ENCODE measurements around the gene CALML6. TPM values are rescaled to one million over a fixed set of nuclear protein-coding genes. Genes with fewer than 3 reads are reported as not detected.
"Not testable (repeated sequence)": the region's sequence is repeated elsewhere in the genome, so short reads cannot be mapped to it uniquely, and the experiment has no call there.

The CALML6 gene
- polyA plus RNA-seq, 4 donors = 0.22 to 1.1 (median 0.56) TPM

- no peak for DNase-seq (ENCODE audit: low read depth in 4 of 4, low spot score in 3 of 4)
Measured at GRCh38 chr1:1922956-1923833, 8.1 kb downstream of the CALML6 start.

GRCh38 chr1:1924386-1924785 is 9.3 kb downstream of the CALML6 start:
- DNase-seq (ENCODE audit: low read depth in 4 of 4, low spot score in 3 of 4) = no peak

DNA sequence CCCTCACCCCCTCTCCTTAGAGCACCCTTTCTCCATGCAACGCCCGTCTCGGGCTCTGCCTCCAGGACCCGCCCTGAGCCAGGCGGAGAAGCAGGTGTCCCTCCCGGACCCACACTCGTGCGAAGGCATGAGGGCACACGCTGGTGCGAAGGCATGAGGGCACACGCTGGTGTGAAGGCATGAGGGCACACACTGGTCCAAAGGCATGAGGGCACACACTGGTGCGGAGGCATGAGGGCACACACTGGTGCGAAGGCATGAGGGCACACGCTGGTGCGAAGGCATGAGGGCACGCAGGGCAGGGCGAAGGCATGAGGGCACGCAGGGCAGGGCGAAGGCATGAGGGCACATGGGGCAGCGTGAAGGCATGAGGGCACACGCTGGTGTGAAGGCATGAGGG is 9.8 kb downstream of the CALML6 start:
- DNase-seq (ENCODE audit: low read depth in 4 of 4, low spot score in 3 of 4) = no peak

- DNase-seq (ENCODE audit: low read depth in 4 of 4, low spot score in 3 of 4) = no peak
Measured at GRCh38 chr1:1925437-1926345, 10.6 kb downstream of the CALML6 start.

DNA sequence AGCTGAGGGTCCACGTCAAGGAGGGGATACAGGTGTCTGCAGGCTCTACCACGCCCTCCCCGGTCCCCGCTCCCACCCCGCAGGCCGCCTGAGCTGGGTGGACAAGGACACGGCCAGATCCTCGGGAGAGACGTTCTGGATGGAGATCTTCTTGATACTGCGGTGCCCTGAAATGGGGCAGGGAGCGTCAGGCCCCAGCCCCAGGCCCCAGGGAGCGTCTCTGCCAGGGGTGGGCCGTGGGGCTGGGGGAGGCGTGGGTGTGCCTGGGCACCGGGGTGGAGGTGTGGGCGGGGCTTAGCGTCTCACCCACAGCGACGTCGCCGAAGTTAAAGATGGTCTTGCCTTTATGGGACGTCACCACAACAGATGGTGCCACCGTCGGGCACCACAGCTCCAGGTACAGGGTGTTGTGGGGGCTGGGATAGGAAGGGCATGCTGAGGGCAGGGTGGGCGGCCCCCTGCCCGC is 11.3 kb downstream of the CALML6 start:
- DNase-seq (ENCODE audit: low read depth in 4 of 4, low spot score in 3 of 4) = no peak

GRCh38 chr1:1926886-1927660 is 12.0 kb downstream of the CALML6 start:
- DNase-seq (ENCODE audit: low read depth in 4 of 4, low spot score in 3 of 4) = no peak

DNA sequence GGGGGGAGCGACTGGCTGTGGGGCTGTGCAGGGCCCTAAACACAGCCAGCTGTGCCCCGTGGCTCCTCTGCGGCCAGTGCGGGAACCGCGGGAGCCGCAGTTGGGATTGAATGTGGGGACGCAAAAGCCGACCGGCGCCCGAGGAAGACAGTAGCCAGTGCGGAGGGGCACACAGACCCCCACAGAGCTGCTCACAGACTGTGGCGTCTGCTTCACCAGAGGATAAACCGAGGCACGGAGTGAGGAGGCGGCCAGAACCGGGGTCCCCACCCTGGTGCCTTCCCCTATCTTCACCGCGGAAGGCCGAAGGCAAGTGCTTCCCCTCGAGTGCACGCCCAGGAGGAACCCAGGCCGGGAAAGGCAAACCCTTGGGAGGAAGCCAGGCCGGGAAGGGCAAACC is 12.7 kb downstream of the CALML6 start:
- DNase-seq (ENCODE audit: low read depth in 4 of 4, low spot score in 3 of 4) = no peak

DNA sequence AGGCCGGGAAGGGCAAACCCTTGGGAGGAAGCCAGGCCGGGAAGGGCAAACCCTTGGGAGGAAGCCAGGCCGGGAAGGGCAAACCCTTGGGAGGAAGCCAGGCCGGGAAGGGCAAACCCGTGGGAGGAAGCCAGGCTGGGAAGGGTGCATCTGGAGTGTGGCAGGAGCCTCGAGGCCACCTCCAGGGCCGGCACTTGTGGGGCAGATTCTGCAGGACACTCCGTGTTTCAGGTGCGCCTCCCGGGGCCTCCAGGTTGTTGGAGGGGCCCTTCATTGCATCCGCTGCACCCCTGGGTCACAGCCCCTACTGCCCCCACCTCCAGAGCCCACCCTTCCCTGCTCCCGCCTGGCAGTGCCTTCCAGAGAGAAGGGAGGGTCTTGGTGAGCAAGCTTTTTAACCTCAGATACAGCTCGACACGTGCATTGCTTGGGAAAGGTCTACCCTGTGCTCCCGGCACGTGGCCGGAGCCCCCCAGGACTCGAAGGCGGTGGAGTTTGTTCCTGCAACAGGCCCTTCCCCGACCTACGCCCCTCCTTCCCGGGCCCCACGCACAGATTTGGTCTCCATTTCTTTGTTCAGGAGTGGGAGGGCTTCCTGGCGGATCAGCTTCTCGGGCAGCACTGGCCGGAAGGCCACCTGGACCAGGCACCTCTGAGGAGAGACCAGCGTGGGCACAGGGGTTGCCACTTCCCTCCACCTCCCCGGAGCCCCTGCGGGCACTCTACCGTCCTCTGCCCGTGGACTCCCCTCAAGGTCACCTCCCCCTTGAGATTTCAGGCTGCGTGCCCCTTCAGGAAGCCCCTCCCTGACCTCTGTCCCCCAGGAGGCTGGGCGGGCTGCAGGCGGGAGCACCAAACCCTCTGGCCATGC is 13.4 kb downstream of the CALML6 start:
- no peak for DNase-seq (ENCODE audit: low read depth in 4 of 4, low spot score in 3 of 4)

DNA sequence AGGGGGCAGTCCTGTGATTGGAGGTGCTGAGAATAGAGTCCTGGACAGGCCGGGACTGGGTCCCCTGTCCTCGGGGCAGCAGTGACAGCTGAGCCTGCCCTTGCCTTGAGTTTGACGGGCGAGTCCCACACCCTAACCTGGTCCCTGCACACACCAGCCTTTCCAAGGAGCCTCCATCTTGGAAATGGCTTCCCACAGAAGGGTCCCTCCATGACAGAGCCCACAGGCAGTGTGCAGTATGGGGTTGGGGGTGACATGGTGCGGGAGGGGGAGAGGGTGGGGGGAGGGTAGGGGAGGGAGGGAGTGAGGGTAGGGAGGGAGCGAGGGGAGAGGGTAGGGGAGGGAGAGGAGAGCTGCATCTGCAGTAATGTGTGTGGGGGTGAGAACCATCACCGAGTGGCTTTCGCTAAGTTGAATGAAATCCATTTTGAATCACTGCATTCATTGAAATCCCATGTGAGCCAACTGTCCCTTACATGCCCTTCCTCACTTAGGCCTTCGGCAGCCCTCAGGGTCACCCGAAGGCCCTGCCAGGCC is 14.1 kb downstream of the CALML6 start:
- no peak for DNase-seq (ENCODE audit: low read depth in 4 of 4, low spot score in 3 of 4)

DNA sequence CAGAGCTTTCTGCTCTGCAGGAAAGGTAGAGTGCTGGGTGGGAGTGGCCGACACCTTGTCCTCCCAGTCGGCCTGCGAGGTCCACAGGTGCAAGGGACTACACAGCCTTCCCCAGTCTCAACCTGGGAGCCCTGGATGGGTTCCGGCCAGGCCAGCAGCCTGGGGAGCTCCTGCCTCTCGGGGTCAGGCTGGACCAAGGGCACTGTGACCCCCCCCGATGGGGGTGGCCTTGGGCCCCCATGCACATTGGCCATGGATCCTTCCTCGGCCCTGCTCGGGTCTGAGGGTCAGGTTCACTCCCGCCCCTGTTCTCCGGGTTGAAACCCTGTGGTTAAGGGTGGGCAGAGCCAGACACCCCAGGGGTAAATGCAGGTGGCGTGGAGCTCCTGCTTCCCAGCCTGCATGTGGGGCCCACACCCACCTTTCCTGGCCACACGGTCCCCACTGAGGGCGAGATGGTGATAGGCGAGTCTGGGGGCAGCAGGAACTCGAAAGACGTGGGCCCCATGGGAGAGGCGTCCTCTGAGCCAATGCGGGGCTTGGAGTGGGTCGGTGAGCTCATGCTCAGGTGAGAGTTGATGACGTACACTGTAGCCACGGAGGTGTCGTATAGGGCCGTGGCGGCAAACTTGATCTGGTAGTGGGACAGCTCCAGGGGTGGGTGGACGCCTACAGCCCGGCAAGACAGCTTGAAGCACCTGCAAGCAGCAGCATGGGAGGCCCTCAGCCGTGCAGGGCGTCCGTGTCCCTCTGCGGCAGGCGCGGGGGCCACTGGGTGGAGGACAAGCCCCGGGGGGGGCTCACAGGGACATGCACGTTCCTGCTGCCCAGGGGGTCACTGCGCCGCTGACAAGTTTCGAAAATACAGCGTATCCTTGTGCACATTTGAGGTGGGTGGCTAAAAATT is 14.8 kb downstream of the CALML6 start:
- no peak for DNase-seq (ENCODE audit: low read depth in 4 of 4, low spot score in 3 of 4)

- not testable (repeated sequence) for DNase-seq (ENCODE audit: low read depth in 4 of 4, low spot score in 3 of 4)
Measured at GRCh38 chr1:1934848-1935247, 19.8 kb downstream of the CALML6 start.

DNA sequence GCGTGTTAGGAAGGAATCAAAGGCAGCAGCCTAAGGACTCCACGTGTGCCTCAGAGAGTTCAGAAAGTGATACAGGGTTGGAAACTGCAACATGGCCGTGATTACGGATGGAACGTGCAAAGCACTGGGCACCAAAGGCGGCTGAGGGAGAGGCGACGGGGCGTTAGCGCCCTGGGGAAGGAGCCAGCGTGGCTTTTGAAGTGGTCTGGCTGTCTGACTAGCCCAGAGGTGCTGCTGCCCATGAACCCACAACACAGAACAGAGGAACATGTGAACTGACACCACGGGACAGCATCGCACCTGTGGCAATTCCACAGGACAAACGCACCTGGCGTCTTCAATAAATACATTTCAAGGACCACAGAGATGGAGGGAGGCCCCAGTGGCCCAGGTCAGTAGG is 22.0 kb downstream of the CALML6 start:
- DNase-seq (ENCODE audit: low read depth in 4 of 4, low spot score in 3 of 4) = no peak

- no peak for DNase-seq (ENCODE audit: low read depth in 4 of 4, low spot score in 3 of 4)
Measured at GRCh38 chr1:1937549-1938275, 22.7 kb downstream of the CALML6 start.

- DNase-seq (ENCODE audit: low read depth in 4 of 4, low spot score in 3 of 4) = no peak
Measured at GRCh38 chr1:1938276-1938573, 23.2 kb downstream of the CALML6 start.

- DNase-seq (ENCODE audit: low read depth in 4 of 4, low spot score in 3 of 4) = no peak
Measured at GRCh38 chr1:1938613-1939295, 23.7 kb downstream of the CALML6 start.

GRCh38 chr1:1939296-1940122 is 24.4 kb downstream of the CALML6 start:
- no peak for DNase-seq (ENCODE audit: low read depth in 4 of 4, low spot score in 3 of 4)

GRCh38 chr1:1940123-1940425 is 25.0 kb downstream of the CALML6 start:
- no peak for DNase-seq (ENCODE audit: low read depth in 4 of 4, low spot score in 3 of 4)

All from right renal pelvis (tissue), 4 donors.